ENCODE measurements around the gene RET.

Gene RET

GRCh38 chr10:43064331-43065075 is 12.4 kb upstream of the RET start:
- no peak for DNase-seq

GRCh38 chr10:43065234-43065633 is 11.6 kb upstream of the RET start:
- DNase-seq: no peak

- DNase-seq: no peak
Observed at GRCh38 chr10:43065761-43066160, 11.1 kb upstream of the RET start.

GRCh38 chr10:43066481-43066880 is 10.4 kb upstream of the RET start:
- no peak for DNase-seq

- no peak for DNase-seq
Observed at GRCh38 chr10:43067391-43068135, 9.3 kb upstream of the RET start.

- DNase-seq: no peak
Observed at GRCh38 chr10:43068136-43068395, 8.8 kb upstream of the RET start.

- DNase-seq: peak in 1 of 3 experiments; percentile 62
Observed at GRCh38 chr10:43068471-43069210, 8.2 kb upstream of the RET start.

- DNase-seq: no peak
Observed at GRCh38 chr10:43069211-43069515, 7.7 kb upstream of the RET start.

GRCh38 chr10:43069579-43069978 is 7.3 kb upstream of the RET start:
- DNase-seq: peak in 1 of 3 experiments; percentile 14

GRCh38 chr10:43070121-43071085 is 6.5 kb upstream of the RET start:
- DNase-seq: no peak

- DNase-seq: no peak
Observed at GRCh38 chr10:43071865-43072650, 4.8 kb upstream of the RET start.

GRCh38 chr10:43073191-43073590 is 3.7 kb upstream of the RET start:
- no peak for DNase-seq

GRCh38 chr10:43073721-43074120 is 3.1 kb upstream of the RET start:
- no peak for DNase-seq

GRCh38 chr10:43074409-43074808 is 2.5 kb upstream of the RET start:
- DNase-seq: no peak

- DNase-seq: no peak
Observed at GRCh38 chr10:43074827-43075611, 1.9 kb upstream of the RET start.

GRCh38 chr10:43075612-43076003 is 1.3 kb upstream of the RET start:
- DNase-seq: peak in 1 of 3 experiments; percentile 16

GRCh38 chr10:43076311-43076875 is 476 bp upstream of the RET start:
- peak in 2 of 3 experiments; percentile 54 to 63 for DNase-seq

- peak in 2 of 3 experiments; percentile 28 to 30 for DNase-seq
Observed at GRCh38 chr10:43077421-43078171, 727 bp downstream of the RET start.

GRCh38 chr10:43078175-43078985 is 1.5 kb downstream of the RET start:
- DNase-seq: peak in 1 of 3 experiments; percentile 30
